ENCODE data around the gene KIAA0319L.

DNA sequence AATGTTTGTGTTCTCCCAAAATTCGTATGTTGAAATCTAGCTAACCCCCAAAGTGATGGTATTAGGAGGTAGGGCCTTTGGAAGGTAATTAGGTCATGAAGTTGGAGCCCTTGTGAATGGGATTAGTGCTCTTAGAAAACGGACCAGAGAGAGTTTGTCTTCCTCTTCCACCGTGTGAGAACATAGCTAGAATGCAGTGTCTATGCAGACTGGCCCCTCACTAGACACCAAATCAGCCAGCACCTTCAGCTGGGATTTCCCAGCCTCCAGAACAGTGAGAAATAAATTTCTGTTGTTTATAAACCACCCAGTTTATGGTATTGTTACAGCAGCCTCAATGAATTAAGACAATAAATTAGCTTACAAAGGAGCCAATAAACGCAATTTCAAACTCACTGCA lies 58.0 kb downstream of the KIAA0319L start:
- TF ChIP-seq, protein P1, sequence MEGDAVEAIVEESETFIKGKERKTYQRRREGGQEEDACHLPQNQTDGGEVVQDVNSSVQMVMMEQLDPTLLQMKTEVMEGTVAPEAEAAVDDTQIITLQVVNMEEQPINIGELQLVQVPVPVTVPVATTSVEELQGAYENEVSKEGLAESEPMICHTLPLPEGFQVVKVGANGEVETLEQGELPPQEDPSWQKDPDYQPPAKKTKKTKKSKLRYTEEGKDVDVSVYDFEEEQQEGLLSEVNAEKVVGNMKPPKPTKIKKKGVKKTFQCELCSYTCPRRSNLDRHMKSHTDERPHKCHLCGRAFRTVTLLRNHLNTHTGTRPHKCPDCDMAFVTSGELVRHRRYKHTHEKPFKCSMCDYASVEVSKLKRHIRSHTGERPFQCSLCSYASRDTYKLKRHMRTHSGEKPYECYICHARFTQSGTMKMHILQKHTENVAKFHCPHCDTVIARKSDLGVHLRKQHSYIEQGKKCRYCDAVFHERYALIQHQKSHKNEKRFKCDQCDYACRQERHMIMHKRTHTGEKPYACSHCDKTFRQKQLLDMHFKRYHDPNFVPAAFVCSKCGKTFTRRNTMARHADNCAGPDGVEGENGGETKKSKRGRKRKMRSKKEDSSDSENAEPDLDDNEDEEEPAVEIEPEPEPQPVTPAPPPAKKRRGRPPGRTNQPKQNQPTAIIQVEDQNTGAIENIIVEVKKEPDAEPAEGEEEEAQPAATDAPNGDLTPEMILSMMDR (conservative IDR thresholded peaks at IDR 0.05): no peak
- TF ChIP-seq ZFX (IDR thresholded peaks at IDR 0.05): no peak
